ENCODE results near the gene KCTD13.
"Not testable (repeated sequence)": the region's sequence is repeated elsewhere in the genome, so short reads cannot be mapped to it uniquely, and the experiment has no call there.

The KCTD13 gene

GRCh38 chr16:29897333-29897732 lies 28.7 kb downstream of the KCTD13 start:
- ChIA-PET CTCF (no interaction called here), POLR2A (no interaction called here)
- no peak for TF ChIP-seq CTCF (IDR thresholded peaks at IDR 0.05; ENCODE audit: control extremely low read depth, extremely low read depth, low read depth, missing control alignments)
- DNase-seq (ENCODE audit: extremely low spot score): no peak

GRCh38 chr16:29896841-29897240 lies 29.2 kb downstream of the KCTD13 start:
- no peak for TF ChIP-seq CTCF (IDR thresholded peaks at IDR 0.05; ENCODE audit: control extremely low read depth, extremely low read depth, low read depth, missing control alignments)
- no peak for DNase-seq (ENCODE audit: extremely low spot score)
- ChIA-PET CTCF (no interaction called here), POLR2A (no interaction called here)

- DNase-seq (ENCODE audit: extremely low spot score): no peak
- ChIA-PET POLR2A (no interaction called here), CTCF (interaction anchor here (1.4 kb wide), 1 partner anchor 46 kb away, joined by 4 read pairs; no protein-coding TSS in a partner anchor)
- no peak for TF ChIP-seq CTCF (IDR thresholded peaks at IDR 0.05; ENCODE audit: control extremely low read depth, extremely low read depth, low read depth, missing control alignments)
Observed at GRCh38 chr16:29894352-29894751, 31.7 kb downstream of the KCTD13 start.

- ChIA-PET POLR2A (interaction anchor here (0.7 kb wide), 1 partner anchor 34 kb away, joined by 5 read pairs; no protein-coding TSS in a partner anchor), CTCF (interaction anchor here (1.4 kb wide), 1 partner anchor 45 kb away, joined by 4 read pairs; no protein-coding TSS in a partner anchor)
- no peak for TF ChIP-seq CTCF (IDR thresholded peaks at IDR 0.05; ENCODE audit: control extremely low read depth, extremely low read depth, low read depth, missing control alignments)
- no peak for DNase-seq (ENCODE audit: extremely low spot score)
Observed at GRCh38 chr16:29893553-29893952, 32.5 kb downstream of the KCTD13 start.

GRCh38 chr16:29892458-29892813 lies 33.6 kb downstream of the KCTD13 start:
- ChIA-PET POLR2A (no interaction called here), CTCF (no interaction called here)
- TF ChIP-seq CTCF (IDR thresholded peaks at IDR 0.05; ENCODE audit: control extremely low read depth, extremely low read depth, low read depth, missing control alignments): no peak
- DNase-seq (ENCODE audit: extremely low spot score): no peak

GRCh38 chr16:29891525-29892457 lies 34.2 kb downstream of the KCTD13 start:
- ChIA-PET POLR2A (no interaction called here), CTCF (interaction anchor here (1.3 to 1.4 kb wide), 2 partner anchors 9 to 28 kb away, joined by 3 read pairs; partner anchors contain the start of gene CDIPT)
- TF ChIP-seq CTCF (IDR thresholded peaks at IDR 0.05; ENCODE audit: control extremely low read depth, extremely low read depth, low read depth, missing control alignments): no peak
- no peak for DNase-seq (ENCODE audit: extremely low spot score)

GRCh38 chr16:29889372-29889771 lies 36.7 kb downstream of the KCTD13 start:
- DNase-seq (ENCODE audit: extremely low spot score); POLR2A ChIA-PET: not testable (repeated sequence)
- CTCF ChIA-PET: interaction anchor here (0.6 kb wide), 1 partner anchor 41 kb away, joined by 3 read pairs; no protein-coding TSS in a partner anchor

Measured in GM10248 (cell line).